ENCODE data around the gene LILRA6. TPM values are rescaled to one million over a fixed set of nuclear protein-coding genes. Genes with fewer than 3 reads are reported as not detected.
"Not testable (repeated sequence)": the region's sequence is repeated elsewhere in the genome, so short reads cannot be mapped to it uniquely, and the experiment has no call there.

LILRA6 gene
- total RNA-seq, 1 experiment from 2014 or later = not detected

DNA sequence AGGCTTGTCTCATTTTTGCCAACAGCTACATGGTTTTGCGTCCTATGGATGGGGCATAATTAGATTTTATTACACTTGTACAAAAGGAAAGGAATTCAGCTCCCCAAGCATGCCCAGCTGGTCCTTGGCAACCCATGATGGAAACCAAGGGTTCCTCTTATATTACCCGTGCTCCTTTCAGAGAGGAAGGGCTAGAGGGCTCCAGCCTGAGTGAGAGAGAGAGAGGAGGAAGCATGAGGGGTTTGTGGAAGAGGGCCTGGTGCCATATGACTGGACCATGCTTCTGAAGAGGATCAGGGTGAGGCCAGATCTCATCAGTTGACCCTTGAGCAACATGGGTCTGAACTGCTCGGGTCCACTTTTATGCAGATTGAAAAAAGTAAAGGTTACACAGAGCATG, 45.5 kb downstream of the LILRA6 start:
- no peak for DNase-seq
- Histone ChIP-seq H3K36me3 (replicated peaks; ENCODE audit: control insufficient read depth, insufficient read depth, low read length) (peaks cover 18% of the 10 kb centered on the region), H3K27me3 (ENCODE audit: control insufficient read depth, insufficient read depth, low read length) (no peaks in the 10 kb centered on the region), H3K4me3 (ENCODE audit: insufficient read depth, low read depth, low read length) (no peak overlapping the region)

DNA sequence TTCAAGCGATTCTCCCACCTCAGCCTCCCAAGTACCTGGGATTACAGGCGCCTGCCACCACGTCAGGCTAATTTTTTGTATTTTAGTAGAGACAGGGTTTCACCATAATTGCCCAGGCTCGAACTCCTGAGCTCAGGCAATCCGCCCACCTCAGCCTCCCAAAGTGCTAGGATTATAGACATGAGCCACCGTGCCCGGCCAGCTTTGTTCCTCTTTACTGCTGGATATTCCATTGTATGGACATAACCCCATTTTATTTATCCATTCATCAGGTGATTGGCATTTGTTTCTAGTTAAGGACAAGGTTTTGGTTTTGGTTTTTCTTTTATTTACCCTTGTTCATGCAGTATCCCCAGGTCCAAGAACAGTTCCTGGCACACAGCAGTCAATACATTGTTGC, 46.1 kb downstream of the LILRA6 start:
- Histone ChIP-seq H3K36me3 (replicated peaks; ENCODE audit: control insufficient read depth, insufficient read depth, low read length) (peaks cover 15% of the 10 kb centered on the region), H3K27me3 (ENCODE audit: control insufficient read depth, insufficient read depth, low read length) (no peaks in the 10 kb centered on the region)
- DNase-seq = no peak

DNA sequence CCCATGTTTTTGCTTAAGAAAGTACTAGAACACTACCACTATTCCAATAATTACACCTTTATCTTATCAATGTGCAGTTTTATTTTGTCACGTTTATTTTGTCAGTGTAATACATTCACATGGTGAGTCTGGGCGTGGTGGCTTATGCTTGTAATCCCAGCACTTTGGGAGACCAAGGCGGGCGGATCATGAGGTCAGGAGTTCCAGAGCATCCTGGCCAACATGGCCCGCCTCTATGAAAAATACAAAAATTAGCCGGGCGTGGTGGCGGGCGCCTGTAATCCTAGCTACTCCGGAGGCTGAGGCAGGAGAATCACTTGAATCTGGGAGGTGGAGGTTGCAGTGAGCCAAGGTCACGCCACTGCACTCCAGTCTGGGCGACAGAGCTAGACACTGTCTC, 48.1 kb downstream of the LILRA6 start:
- not testable (repeated sequence) for DNase-seq; H3K4me3 ChIP-seq (ENCODE audit: insufficient read depth, low read depth, low read length); H3K27me3 ChIP-seq (ENCODE audit: control insufficient read depth, insufficient read depth, low read length)
- peaks cover 10% of the 10 kb centered on the region for H3K36me3 ChIP-seq (replicated peaks; ENCODE audit: control insufficient read depth, insufficient read depth, low read length)

More for the DNA sequence above, 46.1 kb downstream of the LILRA6 start:
- no peak overlapping the region for H3K4me3 ChIP-seq (ENCODE audit: insufficient read depth, low read depth, low read length)

DNA sequence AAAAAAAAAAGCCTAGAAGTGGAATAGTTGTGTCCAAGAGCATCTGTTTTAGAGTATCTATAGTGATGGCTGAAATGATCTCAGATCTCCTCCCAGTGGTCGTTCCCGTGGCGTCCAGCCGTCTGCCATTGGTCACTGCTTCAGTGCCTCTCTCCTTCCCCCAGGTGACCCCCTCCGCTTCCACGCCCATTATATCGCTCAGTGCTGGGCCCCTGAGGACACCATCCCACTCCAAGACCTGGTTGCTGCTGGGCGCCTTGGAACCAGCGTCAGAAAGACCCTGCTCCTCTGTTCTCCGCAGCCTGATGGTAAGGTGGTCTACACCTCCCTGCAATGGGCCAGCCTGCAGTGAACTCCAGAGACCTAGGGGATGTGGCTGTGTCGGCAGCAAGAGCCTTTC, 49.6 kb downstream of the LILRA6 start:
- Histone ChIP-seq H3K36me3 (replicated peaks; ENCODE audit: control insufficient read depth, insufficient read depth, low read length) (peaks cover 10% of the 10 kb centered on the region), H3K4me3 (ENCODE audit: insufficient read depth, low read depth, low read length) (no peak overlapping the region), H3K27me3 (ENCODE audit: control insufficient read depth, insufficient read depth, low read length) (no peaks in the 10 kb centered on the region)
- peak; percentile 11 for DNase-seq

DNA sequence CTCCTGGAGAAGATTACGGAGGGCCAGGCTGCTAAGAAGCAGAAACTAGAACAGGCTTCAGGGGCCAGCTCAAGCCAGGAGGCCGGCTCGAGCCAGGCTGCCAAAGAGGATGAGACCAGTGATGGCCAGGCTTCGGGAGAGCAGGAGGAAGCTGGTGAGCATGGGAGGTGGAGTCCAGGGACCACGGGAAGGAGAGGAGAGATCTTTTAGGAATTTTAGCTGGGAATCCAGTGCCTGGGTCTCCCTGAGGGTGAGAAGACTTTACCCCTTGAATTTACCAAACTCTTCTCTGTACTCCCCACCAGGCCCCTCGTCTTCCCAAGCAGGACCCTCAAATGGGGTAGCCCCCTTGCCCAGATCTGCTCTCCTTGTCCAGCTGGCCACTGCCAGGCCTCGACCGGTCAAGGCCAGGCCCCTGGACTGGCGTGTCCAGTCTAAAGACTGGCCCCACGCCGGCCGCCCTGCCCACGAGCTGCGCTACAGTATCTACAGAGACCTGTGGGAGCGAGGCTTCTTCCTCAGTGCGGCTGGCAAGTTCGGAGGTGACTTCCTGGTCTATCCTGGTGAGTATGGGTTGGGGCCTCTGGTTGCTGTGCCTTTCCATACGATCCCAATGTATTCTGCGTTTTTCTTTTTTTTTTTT, 50.7 kb downstream of the LILRA6 start:
- peak overlapping the region; percentile 90 for H3K4me3 ChIP-seq (ENCODE audit: insufficient read depth, low read depth, low read length)
- H3K36me3 ChIP-seq (replicated peaks; ENCODE audit: control insufficient read depth, insufficient read depth, low read length) = peaks cover 14% of the 10 kb centered on the region
- DNase-seq = no peak
- no peaks in the 10 kb centered on the region for H3K27me3 ChIP-seq (ENCODE audit: control insufficient read depth, insufficient read depth, low read length)

DNA sequence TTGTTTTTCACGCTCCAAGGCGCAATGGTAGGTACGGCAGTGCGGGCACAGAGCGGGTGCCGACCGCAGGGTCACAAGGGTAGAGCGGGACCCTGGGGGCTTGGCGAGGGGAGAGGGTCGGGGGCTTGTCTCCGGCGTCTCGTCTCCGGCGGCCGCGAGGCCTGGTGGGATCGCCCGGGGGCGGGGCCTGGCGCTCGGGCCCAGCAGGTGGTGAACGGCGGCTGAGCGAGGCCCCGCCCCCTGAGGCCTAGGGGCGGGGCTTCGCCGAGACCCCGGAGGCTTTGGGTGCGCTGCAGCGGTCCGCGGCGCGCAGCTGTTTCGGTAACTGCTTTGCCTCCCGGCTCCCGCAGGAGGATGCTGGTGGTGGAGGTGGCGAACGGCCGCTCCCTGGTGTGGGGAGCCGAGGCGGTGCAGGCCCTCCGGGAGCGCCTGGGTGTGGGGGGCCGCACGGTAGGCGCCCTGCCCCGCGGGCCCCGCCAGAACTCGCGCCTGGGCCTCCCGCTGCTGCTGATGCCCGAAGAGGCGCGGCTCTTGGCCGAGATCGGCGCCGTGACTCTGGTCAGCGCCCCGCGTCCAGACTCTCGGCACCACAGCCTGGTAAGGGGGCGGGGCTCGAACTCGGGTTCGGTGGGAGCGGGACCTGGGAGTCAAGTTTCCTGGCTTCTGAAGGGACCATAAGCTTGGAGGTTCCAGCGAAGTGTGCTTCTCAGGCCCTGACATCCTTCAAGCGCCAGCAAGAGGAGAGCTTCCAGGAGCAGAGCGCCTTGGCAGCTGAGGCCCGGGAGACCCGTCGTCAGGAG, 51.4 kb downstream of the LILRA6 start, which contains the start of gene TSEN34:
TSS of gene TSEN34 (plus strand) at position 298 of the 800 bp plus-strand sequence. CDS start at position 355, 57 bp downstream.
- H3K4me3 ChIP-seq (ENCODE audit: insufficient read depth, low read depth, low read length) = peak within 1 kb of the TSS; percentile 90
- DNase-seq = peak; percentile 95
- peaks cover 17% of the 10 kb centered on the region for H3K36me3 ChIP-seq (replicated peaks; ENCODE audit: control insufficient read depth, insufficient read depth, low read length)
- no peaks in the 10 kb centered on the region for H3K27me3 ChIP-seq (ENCODE audit: control insufficient read depth, insufficient read depth, low read length)

DNA sequence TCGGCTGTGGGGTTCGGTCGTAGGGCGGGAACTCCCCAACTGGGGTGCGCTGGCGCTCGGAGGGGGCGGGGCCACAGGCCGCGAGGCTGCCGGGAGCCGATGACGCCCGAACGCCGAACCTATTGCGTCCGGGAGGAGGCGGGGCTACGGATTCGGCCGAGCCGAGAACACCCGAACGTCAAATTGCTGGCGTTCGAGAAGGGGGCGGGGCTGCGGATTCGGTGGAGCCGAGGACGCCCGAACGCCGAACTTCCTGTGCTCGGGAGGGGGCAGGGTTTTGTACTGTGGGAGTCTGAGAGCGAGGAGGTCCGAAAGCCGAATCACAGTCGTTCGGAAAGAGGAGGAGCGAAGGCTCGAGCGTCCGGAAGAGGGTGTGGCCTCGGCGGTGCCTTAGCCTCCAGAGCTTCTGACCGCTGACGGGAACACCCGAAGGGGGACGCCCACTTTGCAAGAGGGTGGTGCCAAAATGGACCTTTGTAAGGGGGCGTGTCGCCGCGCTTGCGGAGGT, 52.0 kb downstream of the LILRA6 start:
- peak; percentile 95 for DNase-seq

DNA sequence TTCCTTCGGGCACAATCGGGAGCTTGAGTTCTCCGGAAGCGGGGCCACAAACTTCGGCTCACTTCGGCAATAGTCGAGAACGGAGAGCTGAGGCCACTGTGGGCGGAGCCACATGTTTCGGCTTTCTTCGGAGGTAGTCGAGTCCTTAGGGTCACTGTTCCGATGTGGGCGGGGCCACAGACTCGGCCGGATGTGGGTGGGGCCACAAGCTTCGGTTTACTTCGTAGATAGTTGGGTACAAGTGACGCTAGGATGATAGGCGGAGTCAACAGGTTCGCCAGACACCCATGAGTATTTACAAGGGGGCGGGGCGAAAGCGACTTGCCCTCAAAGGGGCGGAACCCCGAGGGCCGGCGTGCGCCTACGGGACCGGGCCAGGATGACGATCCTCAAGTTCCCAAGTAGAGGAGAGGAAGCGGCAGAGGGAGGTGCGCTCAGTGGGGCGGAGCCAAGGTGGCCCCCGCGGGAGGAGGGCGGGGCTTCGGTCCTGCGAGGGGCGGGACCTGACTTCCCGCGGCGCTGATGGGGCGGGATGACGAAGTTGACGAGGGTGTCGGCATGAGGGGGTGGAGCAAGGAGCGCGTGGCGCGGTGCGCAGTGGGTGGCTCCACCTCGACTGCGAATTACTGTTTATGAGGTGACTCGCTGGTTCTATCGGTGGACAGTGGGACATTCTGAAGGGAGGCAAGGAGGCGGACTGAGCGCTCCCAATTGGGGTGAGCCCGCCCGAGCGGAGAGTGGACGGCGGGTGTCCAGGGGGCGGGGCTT, 52.7 kb downstream of the LILRA6 start:
- peak; percentile 95 for DNase-seq
- Histone ChIP-seq H3K36me3 (replicated peaks; ENCODE audit: control insufficient read depth, insufficient read depth, low read length) (peaks cover 17% of the 10 kb centered on the region), H3K27me3 (ENCODE audit: control insufficient read depth, insufficient read depth, low read length) (no peaks in the 10 kb centered on the region), H3K4me3 (ENCODE audit: insufficient read depth, low read depth, low read length) (peak overlapping the region; percentile 90)

More for the DNA sequence above, 52.0 kb downstream of the LILRA6 start:
- Histone ChIP-seq H3K36me3 (replicated peaks; ENCODE audit: control insufficient read depth, insufficient read depth, low read length) (peaks cover 17% of the 10 kb centered on the region), H3K27me3 (ENCODE audit: control insufficient read depth, insufficient read depth, low read length) (no peaks in the 10 kb centered on the region), H3K4me3 (ENCODE audit: insufficient read depth, low read depth, low read length) (peak overlapping the region; percentile 90)

DNA sequence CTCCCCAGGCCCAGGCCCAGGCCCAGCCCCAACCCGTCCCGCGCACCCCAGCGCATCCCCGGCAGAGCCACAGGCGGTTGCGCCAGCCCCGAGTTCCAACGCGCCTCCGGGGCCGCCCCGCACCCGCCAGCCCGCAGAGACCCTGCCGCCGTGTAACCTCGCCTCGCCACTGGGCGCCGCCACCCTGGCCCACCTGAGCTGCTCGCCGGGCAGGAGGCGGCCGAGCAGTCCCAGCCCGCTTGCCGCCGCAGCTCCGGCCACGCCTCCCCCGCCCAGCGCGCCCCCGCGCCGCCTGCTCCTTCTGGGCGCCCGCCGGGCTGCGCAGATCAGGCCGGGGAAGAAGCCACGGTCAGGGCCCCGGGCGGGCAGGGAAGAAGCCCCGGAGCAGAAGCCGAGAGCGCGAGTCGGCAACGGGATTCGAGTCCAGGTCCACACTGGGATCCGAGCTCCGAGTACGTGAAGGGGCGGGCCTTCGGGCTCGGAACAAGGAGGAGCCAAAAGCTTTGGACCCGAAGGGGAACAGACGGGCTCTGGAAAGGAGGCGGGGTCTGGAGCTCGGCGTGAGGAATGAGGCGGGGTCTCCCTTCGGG, 53.4 kb downstream of the LILRA6 start, which contains the start of gene MBOAT7:
TSS of gene MBOAT7 (minus strand) at position 436 of the 590 bp plus-strand sequence. CDS start 1,072 bp downstream, outside the sequence.
- peak; percentile 97 for DNase-seq

DNA sequence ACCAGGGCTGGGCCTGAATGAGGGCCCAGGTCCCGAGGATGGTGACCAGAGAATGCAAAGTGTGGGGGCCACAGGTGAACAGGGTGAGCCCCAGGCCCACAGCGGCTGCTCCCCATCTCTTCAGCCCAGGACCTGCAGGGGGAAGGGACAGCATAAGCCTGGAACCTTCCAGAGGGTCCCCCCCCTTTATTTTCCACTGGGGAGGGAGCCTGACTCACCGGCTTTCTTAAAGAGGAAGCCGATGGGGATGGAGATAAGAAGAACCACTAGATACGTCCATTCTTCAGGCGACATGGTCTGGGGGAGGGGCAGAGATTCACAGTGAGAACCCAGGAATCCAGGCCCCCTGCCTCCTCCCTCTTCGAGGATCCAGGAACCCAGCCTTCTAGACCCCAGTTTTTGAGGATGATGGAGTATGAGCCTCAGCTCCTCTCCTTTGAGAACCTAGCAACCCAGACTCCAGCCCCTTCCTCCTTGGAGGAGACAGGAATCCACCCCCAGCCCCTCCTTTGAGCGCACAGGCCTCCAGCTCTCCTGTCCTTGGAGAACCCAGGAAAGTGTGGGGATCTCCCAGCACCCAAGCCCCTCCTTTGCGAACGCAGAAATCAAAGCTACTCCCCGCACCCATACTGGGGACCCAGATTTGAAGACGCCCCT, 54.2 kb downstream of the LILRA6 start:
- Histone ChIP-seq H3K27me3 (ENCODE audit: control insufficient read depth, insufficient read depth, low read length) (no peaks in the 10 kb centered on the region), H3K4me3 (ENCODE audit: insufficient read depth, low read depth, low read length) (peak overlapping the region; percentile 71), H3K36me3 (replicated peaks; ENCODE audit: control insufficient read depth, insufficient read depth, low read length) (peaks cover 12% of the 10 kb centered on the region)
- DNase-seq = peak; percentile 67

More for the DNA sequence above, 53.4 kb downstream of the LILRA6 start, which contains the start of gene MBOAT7:
- H3K4me3 ChIP-seq (ENCODE audit: insufficient read depth, low read depth, low read length) = peak within 1 kb of the TSS; percentile 90
- H3K27me3 ChIP-seq (ENCODE audit: control insufficient read depth, insufficient read depth, low read length) = no peaks in the 10 kb centered on the region
- peaks cover 15% of the 10 kb centered on the region for H3K36me3 ChIP-seq (replicated peaks; ENCODE audit: control insufficient read depth, insufficient read depth, low read length)

DNA sequence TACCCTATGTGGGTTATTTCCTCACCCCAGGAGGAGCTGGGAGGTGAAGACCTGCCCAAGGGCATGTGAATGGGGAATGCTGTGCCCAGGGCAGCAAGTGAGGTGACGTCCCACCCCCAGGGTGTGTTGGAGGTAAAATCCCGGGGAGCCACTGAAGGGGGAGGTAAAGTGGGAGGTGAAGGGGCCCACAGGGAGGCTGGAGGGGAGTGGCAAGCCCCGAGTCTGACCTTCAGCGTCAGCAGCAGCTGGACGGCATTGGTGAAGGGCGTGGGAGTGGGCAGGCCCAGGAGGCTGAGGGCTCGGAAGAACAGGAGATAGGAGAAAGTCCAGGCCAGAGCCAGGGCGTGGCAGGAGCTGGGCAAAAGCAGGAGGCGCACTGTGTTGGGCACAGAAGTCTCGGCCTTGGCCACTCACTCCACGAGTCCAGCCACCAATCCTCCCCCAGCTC, 55.6 kb downstream of the LILRA6 start:
- peaks cover 10% of the 10 kb centered on the region for H3K36me3 ChIP-seq (replicated peaks; ENCODE audit: control insufficient read depth, insufficient read depth, low read length)
- no peaks in the 10 kb centered on the region for H3K27me3 ChIP-seq (ENCODE audit: control insufficient read depth, insufficient read depth, low read length)
- peak; percentile 4 for DNase-seq
- H3K4me3 ChIP-seq (ENCODE audit: insufficient read depth, low read depth, low read length) = no peak overlapping the region

Measured in H7 (cell line).